ENCODE results near the gene MEAF6. TPM values are rescaled to one million over a fixed set of nuclear protein-coding genes. Genes with fewer than 3 reads are reported as not detected.

The MEAF6 gene
- total and polyA plus RNA-seq, 2 of the 8 experiments (the other 6 are each of a cell fraction or from before 2014, with no cell fraction given): 23.0 to 38.8 TPM

- DNase-seq (ENCODE audit: low read depth in 1 of 2, low spot score in 2 of 2) (no peak), FAIRE-seq (no peak)
- Histone ChIP-seq H2BK5ac (ENCODE audit: low read depth, low read length) (no peak overlapping the region), H3K18ac (ENCODE audit: extremely low read depth, low read length) (no peak overlapping the region), H2AK5ac (ENCODE audit: low read depth, low read length) (no peak overlapping the region), H4K5ac (ENCODE audit: insufficient read length, low read depth, low read length) (no peak overlapping the region), H3K27me3 (replicated peaks in 1 of 4; ENCODE audit: control insufficient read depth in 3 of 4, extremely low read depth in 1 of 4, insufficient read depth in 3 of 4, low read length in 3 of 4) (no peaks in the 10 kb centered on the region), H3K9me3 (ENCODE audit: insufficient read depth in 2 of 2, low read depth in 1 of 2, low read length in 1 of 2) (no peaks in the 10 kb centered on the region), H3K4me3 (ENCODE audit: extremely low read depth in 1 of 4, insufficient read depth in 2 of 4, low read depth in 3 of 4, low read length in 4 of 4) (no peak overlapping the region), H3K56ac (replicated peaks; ENCODE audit: insufficient read length, low read depth, low read length) (no peak overlapping the region), H3K23me2 (ENCODE audit: low read depth, low read length) (no peaks in the 10 kb centered on the region), H3K36me3 (ENCODE audit: control insufficient read depth in 2 of 4, insufficient read depth in 4 of 4, low read length in 3 of 4) (peaks cover 3 to 20% (median 7%) of the 10 kb centered on the region in 4 experiments; a peak in 5 of 8 replicates), H2BK20ac (ENCODE audit: low read length) (no peak overlapping the region), H3K23ac (ENCODE audit: insufficient read length) (no peak overlapping the region), H3K14ac (ENCODE audit: insufficient read length) (no peak overlapping the region), H2AFZ (ENCODE audit: low read length) (no peak overlapping the region), H4K8ac (ENCODE audit: extremely low read depth, insufficient read depth, low read length) (no peak overlapping the region), H4K91ac (replicated peaks; ENCODE audit: insufficient read length, low read length) (no peak overlapping the region), H2BK120ac (replicated peaks; ENCODE audit: low read depth, low read length) (no peak overlapping the region), H2BK12ac (ENCODE audit: low read depth, low read length) (no peak overlapping the region), H3K79me1 (ENCODE audit: low read depth, low read length) (no peaks in the 10 kb centered on the region; the same call in 1 of the 2 replicates), H3K79me2 (ENCODE audit: control insufficient read depth in 1 of 2, insufficient read depth in 2 of 2, low read length in 2 of 2) (no peaks in the 10 kb centered on the region), H3K4ac (replicated peaks; ENCODE audit: insufficient read length, low read depth, low read length) (no peak overlapping the region), H3K9ac (replicated peaks in 1 of 4; ENCODE audit: extremely low read depth in 1 of 4, low read depth in 3 of 4, low read length in 3 of 4) (no peak overlapping the region), H3K4me1 (replicated peaks in 1 of 4; ENCODE audit: control insufficient read depth in 3 of 4, insufficient read depth in 4 of 4, low read length in 3 of 4) (no peaks in the 10 kb centered on the region), H4K20me1 (replicated peaks in 1 of 2; ENCODE audit: control insufficient read depth in 1 of 2, insufficient read depth in 2 of 2, low read length in 2 of 2) (no peaks in the 10 kb centered on the region), H3K4me2 (ENCODE audit: insufficient read depth in 1 of 2, low read depth in 2 of 2, low read length in 2 of 2) (no peak overlapping the region), H2BK15ac (ENCODE audit: low read length) (no peak overlapping the region), H3K27ac (ENCODE audit: low read depth, low read length) (no peak overlapping the region)
- CTCF ChIA-PET (ENCODE audit: partially characterized antibody): interaction anchor here (0.8 to 1.6 kb wide), 2 partner anchors 19 to 20 kb away, joined by 3 to 4 read pairs; no protein-coding TSS in a partner anchor
- 94% methylated on average over 2 of the region's 2 CpGs; no CpG with 5 or more reads in 1 of the 2 experiments for WGBS, 2 experiments (ENCODE audit: extremely low coverage in 1 of 2, insufficient coverage in 1 of 2, insufficient read length in 1 of 2, insufficient replicate concordance in 2 of 2, low coverage in 1 of 2, low lambda C conversion rate in 2 of 2, missing lambda C conversion rate in 1 of 2)
- POLR2A ChIA-PET (ENCODE audit: partially characterized antibody): interaction anchor here (1.0 kb wide), 2 partner anchors 8 to 9 kb away, joined by 3 read pairs; no protein-coding TSS in a partner anchor
- TF ChIP-seq E2F6 (IDR thresholded peaks at IDR 0.05): no peak
- TF ChIP-seq JUND (IDR thresholded peaks at IDR 0.05; ENCODE audit: low read length): no peak
- TF ChIP-seq POLR2A (IDR thresholded peaks at IDR 0.05; ENCODE audit: control extremely low read depth in 1 of 2, low read depth in 2 of 2, low read length in 2 of 2): no peak
- no peak for TF ChIP-seq SP2 (IDR thresholded peaks at IDR 0.05; ENCODE audit: low read length)
- no peak for TF ChIP-seq ATF2 (IDR thresholded peaks at IDR 0.05; ENCODE audit: low read length)
- TF ChIP-seq HDAC2 (IDR thresholded peaks at IDR 0.05; ENCODE audit: borderline replicate concordance in 1 of 2, low read depth in 2 of 2, low read length in 2 of 2): no peak
- TF ChIP-seq MAFK (IDR thresholded peaks at IDR 0.05; ENCODE audit: low read depth, low read length): no peak
- no peak for TF ChIP-seq CEBPB (IDR thresholded peaks at IDR 0.05; ENCODE audit: low read depth, low read length)
These were observed 7.8 kb downstream of the MEAF6 start for GRCh38 chr1:37506740-37507139.
